Measurements from ENCODE around the gene SLC2A9. TPM values are rescaled to one million over a fixed set of nuclear protein-coding genes. Genes with fewer than 3 reads are reported as not detected.

The SLC2A9 gene
- total and polyA plus RNA-seq, 2 donors (not counting 3 experiments of a cell fraction or from before 2014, with no cell fraction given) = 1.6 to 1.8 TPM

DNA sequence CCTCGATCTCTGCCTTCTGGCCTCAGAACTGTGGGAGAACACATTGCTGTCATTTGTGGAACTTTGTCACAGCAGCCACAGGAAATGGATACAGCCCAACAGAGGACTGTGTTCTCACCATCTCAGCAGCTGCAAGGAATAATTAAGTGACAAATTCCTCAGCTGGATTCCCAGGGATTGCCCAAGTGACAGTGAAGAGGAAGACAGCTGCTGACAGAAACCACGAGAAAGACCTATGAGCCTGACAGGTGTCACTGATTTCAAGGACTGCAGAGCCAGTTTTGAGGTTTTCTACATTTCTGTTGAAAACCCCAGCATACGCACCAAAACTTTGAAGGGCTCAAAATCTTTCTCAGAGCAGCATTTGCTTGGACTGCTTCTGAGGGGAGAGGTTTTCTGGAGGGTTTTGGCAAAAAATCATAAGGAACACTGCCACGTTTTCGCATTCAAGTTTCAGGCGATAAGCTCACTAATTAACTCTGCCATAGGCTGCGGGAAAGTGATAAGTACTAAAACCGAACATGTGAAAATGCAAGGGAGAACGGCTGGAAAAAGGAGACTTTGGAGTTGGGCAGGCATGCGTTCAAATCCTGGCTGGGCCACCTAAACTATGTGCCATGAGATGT lies 151.0 kb downstream of the SLC2A9 start:
- intact Hi-C loops (cut with micrococcal nuclease) = no loop called here
- DNase-seq (ENCODE audit: low read depth, low spot score) = no peak
- Histone ChIP-seq H3K4me1 (ENCODE audit: control insufficient read depth, extremely low read depth, insufficient read depth, low read length) (no peaks in the 10 kb centered on the region), H3K79me2 (ENCODE audit: control insufficient read depth, insufficient read depth, low read length) (no peaks in the 10 kb centered on the region), H3K4me2 (ENCODE audit: insufficient read depth, low read length) (no peak overlapping the region), H3K27me3 (ENCODE audit: control insufficient read depth in 2 of 2, insufficient read depth in 2 of 2, low read length in 2 of 2) (no peaks in the 10 kb centered on the region), H3K9ac (replicated peaks; ENCODE audit: extremely low read depth, insufficient read depth, low read length) (no peak overlapping the region), H2AFZ (ENCODE audit: low read depth, low read length) (no peak overlapping the region), H3K36me3 (ENCODE audit: control insufficient read depth in 2 of 2, extremely low read depth in 1 of 2, insufficient read depth in 2 of 2, low read length in 2 of 2) (no peaks in the 10 kb centered on the region), H3K27ac (ENCODE audit: insufficient read depth, low read depth, low read length) (no peak overlapping the region), H3K9me1 (replicated peaks; ENCODE audit: control insufficient read depth, extremely low read depth, insufficient read depth, low read length) (no peaks in the 10 kb centered on the region), H3K9me3 (replicated peaks; ENCODE audit: control insufficient read depth, insufficient read depth, low read length) (no peaks in the 10 kb centered on the region), H4K20me1 (replicated peaks; ENCODE audit: control insufficient read depth, extremely low read depth, insufficient read depth, low read length) (no peaks in the 10 kb centered on the region), H3K4me3 (replicated peaks in 1 of 3; ENCODE audit: insufficient read depth in 1 of 3, low read depth in 1 of 3, low read length in 3 of 3) (no peak overlapping the region)
- dilution Hi-C loops (cut with MboI; ENCODE audit: extremely low pct_ligation_motif_present, low sequenced_read_pairs) = no loop called here
- ChIA-PET POLR2A (no interaction called here), CTCF (no interaction called here)
- no TSS peak for BruUV-seq (replicated peaks)
- no peak for FAIRE-seq
- no peak for TF ChIP-seq JUN (IDR thresholded peaks at IDR 0.05; ENCODE audit: borderline replicate concordance, insufficient read depth, insufficient read length, low read depth)
- TF ChIP-seq EZH2 (IDR thresholded peaks at IDR 0.05; ENCODE audit: borderline replicate concordance, low read depth, low read length, severe bottlenecking) = no peak
- TF ChIP-seq, protein P1, sequence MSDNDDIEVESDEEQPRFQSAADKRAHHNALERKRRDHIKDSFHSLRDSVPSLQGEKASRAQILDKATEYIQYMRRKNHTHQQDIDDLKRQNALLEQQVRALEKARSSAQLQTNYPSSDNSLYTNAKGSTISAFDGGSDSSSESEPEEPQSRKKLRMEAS (IDR thresholded peaks at IDR 0.05; ENCODE audit: insufficient read depth, insufficient read length) = no peak
- TF ChIP-seq, protein P2, sequence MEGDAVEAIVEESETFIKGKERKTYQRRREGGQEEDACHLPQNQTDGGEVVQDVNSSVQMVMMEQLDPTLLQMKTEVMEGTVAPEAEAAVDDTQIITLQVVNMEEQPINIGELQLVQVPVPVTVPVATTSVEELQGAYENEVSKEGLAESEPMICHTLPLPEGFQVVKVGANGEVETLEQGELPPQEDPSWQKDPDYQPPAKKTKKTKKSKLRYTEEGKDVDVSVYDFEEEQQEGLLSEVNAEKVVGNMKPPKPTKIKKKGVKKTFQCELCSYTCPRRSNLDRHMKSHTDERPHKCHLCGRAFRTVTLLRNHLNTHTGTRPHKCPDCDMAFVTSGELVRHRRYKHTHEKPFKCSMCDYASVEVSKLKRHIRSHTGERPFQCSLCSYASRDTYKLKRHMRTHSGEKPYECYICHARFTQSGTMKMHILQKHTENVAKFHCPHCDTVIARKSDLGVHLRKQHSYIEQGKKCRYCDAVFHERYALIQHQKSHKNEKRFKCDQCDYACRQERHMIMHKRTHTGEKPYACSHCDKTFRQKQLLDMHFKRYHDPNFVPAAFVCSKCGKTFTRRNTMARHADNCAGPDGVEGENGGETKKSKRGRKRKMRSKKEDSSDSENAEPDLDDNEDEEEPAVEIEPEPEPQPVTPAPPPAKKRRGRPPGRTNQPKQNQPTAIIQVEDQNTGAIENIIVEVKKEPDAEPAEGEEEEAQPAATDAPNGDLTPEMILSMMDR (IDR thresholded peaks at IDR 0.05; ENCODE audit: extremely low read depth in 1 of 2, insufficient read depth in 1 of 2, low read depth in 1 of 2, low read length in 2 of 2) = no peak
- TF ChIP-seq POLR2AphosphoS5 (IDR thresholded peaks at IDR 0.05; ENCODE audit: insufficient read depth, low read depth, low read length) = no peak
- no peak for TF ChIP-seq POLR2A (IDR thresholded peaks at IDR 0.05; ENCODE audit: low read depth, low read length)
- TF ChIP-seq FOS (IDR thresholded peaks at IDR 0.05; ENCODE audit: borderline replicate concordance, insufficient read depth, low read length) = no peak
- TF ChIP-seq GATA2 (IDR thresholded peaks at IDR 0.05; ENCODE audit: insufficient read depth, insufficient read length, low read depth, low read length) = no peak
- TF ChIP-seq MYC (IDR thresholded peaks at IDR 0.05; ENCODE audit: low read depth, low read length) = no peak
